ENCODE measurements around the gene NPAT.
"Not testable (repeated sequence)": the region's sequence is repeated elsewhere in the genome, so short reads cannot be mapped to it uniquely, and the experiment has no call there.

NPAT gene

GRCh38 chr11:108218912-108219783 lies 3.3 kb downstream of the NPAT start:
- DNase-seq, result no peak

- no peak for DNase-seq
Measured at GRCh38 chr11:108218455-108218854, 4.0 kb downstream of the NPAT start.

GRCh38 chr11:108216988-108217387 lies 5.5 kb downstream of the NPAT start:
- no peak for DNase-seq

GRCh38 chr11:108213784-108214183 lies 8.7 kb downstream of the NPAT start:
- no peak for DNase-seq

- no peak for DNase-seq
Measured at GRCh38 chr11:108210441-108210840, 12.0 kb downstream of the NPAT start.

GRCh38 chr11:108207683-108208060 lies 14.8 kb downstream of the NPAT start:
- no peak for DNase-seq

- no peak for DNase-seq
Measured at GRCh38 chr11:108206969-108207682, 15.3 kb downstream of the NPAT start.

GRCh38 chr11:108206171-108206570 lies 16.3 kb downstream of the NPAT start:
- no peak for DNase-seq

- no peak for DNase-seq
Measured at GRCh38 chr11:108204929-108205499, 17.4 kb downstream of the NPAT start.

GRCh38 chr11:108204376-108204775 lies 18.1 kb downstream of the NPAT start:
- DNase-seq, result no peak

GRCh38 chr11:108203075-108203474 lies 19.4 kb downstream of the NPAT start:
- no peak for DNase-seq

GRCh38 chr11:108199446-108200321 lies 22.8 kb downstream of the NPAT start:
- DNase-seq, result no peak

GRCh38 chr11:108198833-108199232 lies 23.6 kb downstream of the NPAT start:
- no peak for DNase-seq

- DNase-seq, result no peak
Measured at GRCh38 chr11:108197351-108197750, 25.1 kb downstream of the NPAT start.

- DNase-seq, result no peak
Measured at GRCh38 chr11:108196901-108197300, 25.5 kb downstream of the NPAT start.

GRCh38 chr11:108193725-108194124 lies 28.7 kb downstream of the NPAT start:
- DNase-seq, result no peak

- no peak for DNase-seq
Measured at GRCh38 chr11:108177570-108177969, 44.9 kb downstream of the NPAT start.

- no peak for DNase-seq
Measured at GRCh38 chr11:108170184-108170583, 52.3 kb downstream of the NPAT start.

GRCh38 chr11:108167624-108168023 lies 54.8 kb downstream of the NPAT start:
- DNase-seq, result no peak

GRCh38 chr11:108162878-108163277 lies 59.6 kb downstream of the NPAT start:
- DNase-seq, result not testable (repeated sequence)

- DNase-seq, result no peak
Measured at GRCh38 chr11:108160970-108161566, 61.4 kb downstream of the NPAT start.

- DNase-seq, result no peak
Measured at GRCh38 chr11:108154591-108154990, 67.8 kb downstream of the NPAT start.

Measured in SHP77 (cell line).